Hepatocyte (in vitro differentiated cells): Measurements from ENCODE around the gene RPE65.

Experiments used
- CTCF ChIP-seq: fragments of 200-600 bp; sonication (generic); IDR thresholded peaks from 2 replicates; pipeline ENCODE4 v1.5.1; 2016; ENCODE audit warnings: antibody characterized with exemption, mild to moderate bottlenecking; ENCODE audit not compliant: poor library complexity
- EZH2 ChIP-seq: fragments of 200-600 bp; sonication (generic); IDR thresholded peaks from 2 replicates; pipeline ENCODE4 v1.6.1; 2016; ENCODE audit warnings: antibody characterized with exemption, mild to moderate bottlenecking, borderline replicate concordance

- TF ChIP-seq CTCF (no peak), EZH2 (no peak)
Observed at GRCh38 chr1:68495532-68495931, 45.8 kb upstream of the RPE65 start.
